ENCODE measurements around the gene KCNN3. TPM values are rescaled to one million over a fixed set of nuclear protein-coding genes. Genes with fewer than 3 reads are reported as not detected.

Gene KCNN3
- total RNA-seq, 2 experiments from 2014 or later: 0.02 to 0.14 TPM

DNA sequence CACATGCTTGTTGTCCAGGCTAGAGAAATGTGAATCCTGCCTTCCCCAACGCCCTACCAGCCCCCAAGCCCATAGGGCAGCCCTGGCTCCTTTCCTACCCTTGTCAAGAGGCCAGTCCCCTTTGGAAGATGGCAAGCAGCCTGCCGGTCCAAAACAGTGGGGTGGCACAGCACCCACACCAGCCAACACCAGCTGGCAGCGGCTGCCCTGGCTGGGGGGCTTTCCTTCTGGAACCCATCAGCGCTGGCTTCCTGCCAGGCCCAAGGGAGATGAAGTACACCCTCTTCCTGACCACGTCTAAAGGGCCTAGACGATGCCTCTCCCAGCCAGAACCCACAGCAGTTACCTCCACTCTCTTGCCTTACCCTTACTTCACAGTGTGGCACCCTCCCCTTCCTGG is 24.2 kb downstream of the KCNN3 start:
- POLR2A ChIA-PET: no interaction called here

DNA sequence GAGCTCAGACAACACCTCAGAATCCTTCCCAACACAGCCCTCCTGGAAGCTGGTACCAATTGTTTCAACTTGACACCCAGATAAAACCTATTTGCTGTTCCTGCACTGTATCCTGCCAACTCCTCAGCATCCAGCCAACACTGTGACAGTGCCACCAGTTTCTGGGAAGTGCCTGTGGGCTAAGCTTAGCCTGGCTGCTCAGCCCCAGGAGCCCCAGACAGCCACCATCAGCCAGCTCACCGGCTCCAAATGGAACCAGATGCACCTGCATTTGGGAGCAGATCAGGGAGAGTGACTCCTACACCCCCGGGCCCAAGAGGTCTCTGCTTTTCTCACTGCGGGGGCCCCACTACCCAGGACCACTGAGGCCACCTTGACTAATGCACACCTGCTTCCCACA is 24.9 kb downstream of the KCNN3 start:
- H3K4me3 Mint-ChIP-seq: no peak overlapping the region
- ChIA-PET CTCF (interaction anchor here (0.7 to 1.3 kb wide), 2 partner anchors 52 to 176 kb away, joined by 3 to 4 read pairs; no protein-coding TSS in a partner anchor), POLR2A (no interaction called here)
- peaks cover 8% of the 10 kb centered on the region for H3K27me3 Mint-ChIP-seq
- intact Hi-C loops (cut with micrococcal nuclease): no loop called here
- H3K4me1 Mint-ChIP-seq (ENCODE audit: low read depth): peaks cover 12% of the 10 kb centered on the region
- H3K36me3 Mint-ChIP-seq: no peaks in the 10 kb centered on the region
- no peak for DNase-seq
- no peak overlapping the region for H3K27ac Mint-ChIP-seq
- H3K9me3 Mint-ChIP-seq: no peaks in the 10 kb centered on the region

More for the DNA sequence above, 24.2 kb downstream of the KCNN3 start:
- CTCF ChIA-PET: no interaction called here
- Mint-ChIP-seq H3K4me3 (no peak overlapping the region), H3K27me3 (peaks cover 8% of the 10 kb centered on the region), H3K9me3 (no peaks in the 10 kb centered on the region), H3K27ac (no peak overlapping the region), H3K36me3 (no peaks in the 10 kb centered on the region), H3K4me1 (ENCODE audit: low read depth) (peaks cover 16% of the 10 kb centered on the region)
- intact Hi-C loops (cut with micrococcal nuclease): no loop called here
- no peak for DNase-seq

DNA sequence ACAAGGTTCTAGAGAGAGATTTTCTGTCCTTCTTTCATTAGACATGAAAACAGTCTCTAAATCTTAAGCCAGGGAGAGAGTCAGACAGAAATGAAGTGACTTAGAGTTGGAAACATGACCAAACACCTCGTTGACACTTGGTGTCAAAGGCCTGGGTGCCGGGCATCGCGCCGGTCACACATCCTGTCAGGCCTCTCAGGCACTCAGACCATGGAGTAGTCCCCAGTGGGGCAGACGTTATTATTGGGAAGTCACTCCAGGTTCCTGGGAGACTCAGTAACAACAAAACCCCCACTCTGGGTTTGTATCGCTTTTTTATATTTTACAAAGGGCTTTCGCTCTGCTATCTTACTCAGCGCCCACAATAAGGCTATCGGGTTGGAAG is 25.8 kb downstream of the KCNN3 start:
- H3K36me3 Mint-ChIP-seq: no peaks in the 10 kb centered on the region
- ChIA-PET CTCF (interaction anchor here (0.7 to 1.3 kb wide), 2 partner anchors 174 to 175 kb away, joined by 3 read pairs; no protein-coding TSS in a partner anchor), POLR2A (no interaction called here)
- no peak for DNase-seq
- H3K9me3 Mint-ChIP-seq: no peaks in the 10 kb centered on the region
- peaks cover 4% of the 10 kb centered on the region for H3K4me1 Mint-ChIP-seq (ENCODE audit: low read depth)
- no peak overlapping the region for H3K27ac Mint-ChIP-seq
- H3K4me3 Mint-ChIP-seq: no peak overlapping the region
- H3K27me3 Mint-ChIP-seq: peaks cover 8% of the 10 kb centered on the region
- intact Hi-C loops (cut with micrococcal nuclease): no loop called here

DNA sequence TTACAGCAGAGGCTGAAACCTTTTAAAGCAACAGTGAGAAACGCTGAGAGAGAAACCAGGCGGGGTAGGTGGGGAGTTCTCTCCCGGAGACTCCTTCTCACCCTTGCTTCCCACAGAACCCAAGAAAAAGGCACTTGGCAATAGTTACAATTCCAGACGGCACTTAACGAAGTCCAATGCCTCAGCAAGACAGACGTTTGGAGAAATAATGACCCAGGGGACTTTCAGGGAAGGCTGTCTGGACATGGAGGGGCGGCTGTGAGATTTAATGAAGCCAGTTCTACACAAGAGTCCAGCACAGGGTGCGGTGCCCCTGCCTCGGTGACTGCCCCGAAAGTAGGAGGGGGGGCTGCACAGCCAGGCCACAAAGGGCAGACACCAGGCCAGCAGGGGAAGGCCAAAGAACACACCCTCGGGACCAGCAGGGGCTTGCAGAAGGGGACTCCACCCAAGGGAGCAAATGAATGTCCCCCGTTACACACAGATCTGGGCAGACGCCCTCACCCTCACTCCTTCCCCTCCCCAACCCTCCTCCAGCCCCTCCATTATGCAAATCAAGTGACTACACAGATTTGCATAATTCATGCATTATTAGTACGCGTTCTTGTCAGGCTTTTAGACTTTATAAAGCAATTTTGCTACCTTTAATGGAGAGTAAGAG is 26.3 kb downstream of the KCNN3 start:
- CTCF ChIA-PET: interaction anchor here (1.3 kb wide), 1 partner anchor 174 kb away, joined by 5 read pairs; no protein-coding TSS in a partner anchor
- POLR2A ChIA-PET: no interaction called here

DNA sequence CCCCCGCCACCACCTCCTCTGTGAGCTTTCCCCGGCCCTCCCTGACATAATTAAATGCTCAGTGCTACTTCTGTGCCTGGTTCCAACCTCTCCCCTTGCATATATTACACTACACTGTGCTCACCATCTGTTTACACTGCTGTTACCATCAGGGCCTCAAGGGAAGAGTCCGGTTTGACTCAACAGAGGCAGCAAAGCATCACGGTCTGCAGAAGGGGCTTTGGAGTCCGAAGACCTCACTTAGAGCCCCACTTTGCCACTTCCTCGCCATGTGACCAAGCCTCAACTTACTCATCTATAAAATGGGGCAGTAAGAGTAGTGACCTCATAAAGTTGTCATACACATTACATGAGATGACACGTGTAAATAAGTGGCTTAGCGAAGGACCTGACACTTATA is 27.4 kb downstream of the KCNN3 start:
- DNase-seq: no peak
- Mint-ChIP-seq H3K27ac (no peak overlapping the region), H3K27me3 (peaks cover 1% of the 10 kb centered on the region), H3K4me1 (ENCODE audit: low read depth) (no peaks in the 10 kb centered on the region), H3K9me3 (no peaks in the 10 kb centered on the region), H3K4me3 (no peak overlapping the region), H3K36me3 (no peaks in the 10 kb centered on the region)
- intact Hi-C loops (cut with micrococcal nuclease): no loop called here
- ChIA-PET CTCF (interaction anchor here (0.5 to 1.3 kb wide), 2 partner anchors 173 to 363 kb away, joined by 3 to 5 read pairs; no protein-coding TSS in a partner anchor), POLR2A (no interaction called here)

More for the DNA sequence above, 26.3 kb downstream of the KCNN3 start:
- intact Hi-C loops (cut with micrococcal nuclease): no loop called here
- Mint-ChIP-seq H3K27ac (no peak overlapping the region), H3K9me3 (no peaks in the 10 kb centered on the region), H3K27me3 (peaks cover 7% of the 10 kb centered on the region), H3K36me3 (no peaks in the 10 kb centered on the region), H3K4me1 (ENCODE audit: low read depth) (no peaks in the 10 kb centered on the region), H3K4me3 (no peak overlapping the region)
- no peak for DNase-seq

DNA sequence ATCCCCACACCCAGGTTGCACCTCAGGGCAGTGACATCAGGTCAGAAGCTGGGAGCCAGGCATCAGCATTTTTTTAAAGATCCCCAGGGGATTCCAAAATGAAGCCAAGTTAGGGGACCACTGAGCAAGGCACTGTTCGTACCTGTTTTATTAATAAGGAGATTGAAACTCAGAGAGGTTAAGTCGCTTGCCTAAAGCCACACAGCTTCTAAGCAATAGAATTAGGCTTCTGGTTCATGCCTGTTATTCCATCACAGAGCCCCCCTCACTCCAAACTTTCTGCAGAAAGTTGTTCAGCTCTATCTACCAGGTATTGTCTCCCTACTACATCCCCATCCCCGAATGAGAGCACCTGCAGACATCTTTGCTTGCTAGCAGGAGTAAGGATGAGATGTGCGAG is 28.7 kb downstream of the KCNN3 start:
- CTCF ChIA-PET: no interaction called here
- POLR2A ChIA-PET: no interaction called here
- no peaks in the 10 kb centered on the region for H3K4me1 Mint-ChIP-seq (ENCODE audit: low read depth)
- no peak overlapping the region for H3K27ac Mint-ChIP-seq
- H3K9me3 Mint-ChIP-seq: no peaks in the 10 kb centered on the region
- no peak for DNase-seq
- no peak overlapping the region for H3K4me3 Mint-ChIP-seq
- H3K36me3 Mint-ChIP-seq: no peaks in the 10 kb centered on the region
- H3K27me3 Mint-ChIP-seq: peaks cover 1% of the 10 kb centered on the region
- intact Hi-C loops (cut with micrococcal nuclease): no loop called here

DNA sequence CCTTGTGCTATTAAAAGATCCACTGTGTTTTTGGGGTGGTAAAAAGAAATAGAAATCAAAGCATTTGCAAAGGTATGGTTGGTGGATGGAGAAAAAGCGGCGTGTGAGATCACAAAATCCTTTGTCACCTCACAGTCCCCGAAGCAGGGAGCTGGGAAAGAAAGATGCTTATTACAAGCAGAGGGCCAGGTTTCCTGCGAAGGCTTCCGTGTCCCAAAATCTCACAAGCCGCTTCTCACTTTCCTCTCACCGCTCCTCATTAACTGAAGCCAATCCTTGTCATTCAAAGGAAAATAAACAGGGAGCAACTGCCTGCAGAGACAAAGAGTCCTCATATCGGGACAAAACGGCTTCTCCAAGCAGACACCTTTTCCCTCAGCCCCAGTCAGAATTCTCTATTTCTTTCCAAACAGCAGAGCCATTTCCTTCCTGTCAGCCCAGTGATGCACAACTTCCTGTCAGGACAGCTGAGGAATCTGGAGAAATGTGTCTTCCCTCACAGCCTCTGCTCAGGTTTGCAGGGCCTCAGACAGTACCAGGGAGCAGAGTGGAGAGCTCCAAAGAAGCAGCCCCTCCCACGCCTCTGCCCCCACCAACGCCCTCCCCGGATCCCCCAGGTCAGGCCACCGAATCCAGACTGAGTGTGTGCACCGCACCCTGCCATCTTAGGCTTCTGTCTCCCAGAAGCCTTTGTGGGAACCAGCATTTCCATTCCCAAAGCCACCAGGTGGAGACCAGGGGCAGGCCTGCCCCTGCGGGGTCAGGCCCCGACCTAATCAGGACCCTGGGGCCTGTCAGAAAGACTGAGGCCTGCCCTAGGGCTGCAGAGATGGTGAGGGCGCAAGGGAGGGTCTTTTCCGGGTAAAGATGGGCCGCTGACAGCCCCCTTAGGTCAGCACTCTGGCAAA is 29.6 kb downstream of the KCNN3 start:
- POLR2A ChIA-PET: no interaction called here
- no peaks in the 10 kb centered on the region for H3K4me1 Mint-ChIP-seq (ENCODE audit: low read depth)
- H3K27ac Mint-ChIP-seq: no peak overlapping the region
- peaks cover 1% of the 10 kb centered on the region for H3K27me3 Mint-ChIP-seq
- intact Hi-C loops (cut with micrococcal nuclease): no loop called here
- H3K4me3 Mint-ChIP-seq: no peak overlapping the region
- no peak for DNase-seq
- no peaks in the 10 kb centered on the region for H3K36me3 Mint-ChIP-seq
- CTCF ChIA-PET: no interaction called here
- H3K9me3 Mint-ChIP-seq: no peaks in the 10 kb centered on the region

DNA sequence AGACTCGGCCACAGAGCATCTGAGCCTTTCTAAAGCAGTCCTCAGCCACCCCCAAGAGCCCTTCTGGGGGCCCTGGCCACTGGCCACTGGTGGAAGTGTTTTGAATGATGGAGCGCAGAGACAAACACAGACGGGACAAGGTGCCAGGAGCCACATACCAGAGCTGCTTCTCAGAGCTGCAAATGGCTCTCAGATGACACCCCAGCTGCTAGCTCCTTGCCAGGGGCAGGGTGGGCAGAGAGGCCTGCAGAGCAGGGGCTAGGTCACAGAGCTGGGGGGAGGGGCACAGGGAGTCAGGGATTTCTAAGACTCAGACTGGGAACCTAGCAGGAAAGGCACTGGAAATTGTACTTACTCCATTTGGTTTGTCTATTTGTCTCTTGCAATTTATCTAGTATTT is 30.4 kb downstream of the KCNN3 start:
- Mint-ChIP-seq H3K9me3 (no peaks in the 10 kb centered on the region), H3K36me3 (no peaks in the 10 kb centered on the region), H3K4me1 (ENCODE audit: low read depth) (no peaks in the 10 kb centered on the region), H3K27ac (no peak overlapping the region), H3K4me3 (no peak overlapping the region), H3K27me3 (peaks cover 1% of the 10 kb centered on the region)
- no peak for DNase-seq
- CTCF ChIA-PET: interaction anchor here (1.2 kb wide), 1 partner anchor 280 kb away, joined by 3 read pairs; no protein-coding TSS in a partner anchor
- POLR2A ChIA-PET: no interaction called here
- intact Hi-C loops (cut with micrococcal nuclease): no loop called here

DNA sequence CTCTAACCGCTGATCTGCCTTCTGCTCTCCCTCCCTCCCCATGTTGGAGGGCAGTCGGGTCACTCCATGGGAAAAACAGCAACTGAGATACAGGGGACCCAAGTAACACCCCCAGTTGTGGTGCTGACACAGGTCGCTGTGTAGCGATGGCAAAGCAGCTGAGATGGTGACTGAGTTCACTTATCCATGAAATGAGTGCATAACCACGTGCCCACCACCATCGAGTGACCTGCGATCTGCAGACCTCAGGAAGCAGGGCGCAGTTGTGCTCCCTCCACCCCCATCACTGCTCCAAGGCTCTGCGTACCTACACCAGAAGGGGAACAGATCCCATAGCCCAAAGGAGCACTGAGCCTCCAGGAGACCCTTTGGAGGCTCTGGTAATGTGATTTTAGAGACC is 31.1 kb downstream of the KCNN3 start:
- CTCF ChIA-PET: interaction anchor here (1.0 to 1.2 kb wide), 2 partner anchors 78 to 279 kb away, joined by 3 to 4 read pairs; no protein-coding TSS in a partner anchor
- DNase-seq: no peak
- POLR2A ChIA-PET: no interaction called here
- peaks cover 1% of the 10 kb centered on the region for H3K27me3 Mint-ChIP-seq
- H3K27ac Mint-ChIP-seq: no peak overlapping the region
- H3K4me3 Mint-ChIP-seq: no peak overlapping the region
- no peaks in the 10 kb centered on the region for H3K4me1 Mint-ChIP-seq (ENCODE audit: low read depth)
- no peaks in the 10 kb centered on the region for H3K36me3 Mint-ChIP-seq
- intact Hi-C loops (cut with micrococcal nuclease): no loop called here
- no peaks in the 10 kb centered on the region for H3K9me3 Mint-ChIP-seq

DNA sequence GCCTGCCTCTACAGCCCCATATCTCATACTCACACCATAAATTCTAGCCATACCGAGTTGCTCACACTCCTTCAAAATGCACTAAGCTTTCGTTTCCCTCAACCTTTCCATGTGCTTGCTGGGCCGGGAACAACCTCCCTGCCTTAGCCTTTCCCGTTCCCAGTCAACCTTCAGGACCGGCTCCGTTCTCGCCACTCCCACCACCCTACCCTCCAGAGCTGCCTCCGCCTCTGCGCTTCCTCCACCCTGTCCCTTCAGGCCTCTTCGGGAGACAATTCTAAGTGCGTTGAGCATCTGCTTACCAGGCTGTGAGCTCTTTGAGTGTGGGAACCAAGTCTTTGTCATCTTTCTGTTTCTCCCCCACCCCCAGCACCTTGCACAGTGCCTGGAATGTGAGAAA is 31.6 kb downstream of the KCNN3 start:
- CTCF ChIA-PET: interaction anchor here (1.0 to 1.2 kb wide), 2 partner anchors 78 to 279 kb away, joined by 3 to 4 read pairs; no protein-coding TSS in a partner anchor
- POLR2A ChIA-PET: no interaction called here
- Mint-ChIP-seq H3K9me3 (no peaks in the 10 kb centered on the region), H3K27ac (no peak overlapping the region), H3K4me3 (no peak overlapping the region), H3K4me1 (ENCODE audit: low read depth) (no peaks in the 10 kb centered on the region), H3K27me3 (peaks cover 1% of the 10 kb centered on the region), H3K36me3 (no peaks in the 10 kb centered on the region)
- intact Hi-C loops (cut with micrococcal nuclease): no loop called here
- DNase-seq: no peak

DNA sequence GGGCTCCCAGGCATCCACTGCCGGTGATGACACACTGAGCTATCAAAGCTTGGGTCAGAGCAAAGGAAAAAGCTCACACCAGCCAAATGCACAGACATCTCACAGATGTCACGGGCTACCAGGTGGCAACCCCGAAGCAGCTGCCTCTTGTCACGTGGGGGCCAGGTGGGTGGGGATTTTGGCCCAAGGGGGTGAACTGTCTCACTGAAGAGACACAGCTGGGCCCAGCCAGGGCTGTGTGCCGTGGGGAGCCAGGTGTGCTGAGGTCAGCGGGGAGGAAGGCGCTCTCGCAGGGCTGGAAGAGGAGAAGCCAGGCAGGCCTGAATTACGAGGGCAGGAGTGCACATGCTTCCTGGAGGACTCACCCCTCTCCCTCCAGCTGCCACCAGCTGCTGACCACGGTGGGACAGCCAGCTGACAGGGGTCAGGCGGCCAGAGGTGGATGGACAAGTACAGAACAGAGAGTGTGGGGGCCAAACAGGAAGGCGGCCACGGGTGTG is 32.4 kb downstream of the KCNN3 start:
- DNase-seq: no peak
- CTCF ChIA-PET: no interaction called here
- Mint-ChIP-seq H3K27ac (no peak overlapping the region), H3K27me3 (peaks cover 1% of the 10 kb centered on the region), H3K4me3 (no peak overlapping the region), H3K9me3 (no peaks in the 10 kb centered on the region), H3K4me1 (ENCODE audit: low read depth) (no peaks in the 10 kb centered on the region), H3K36me3 (no peaks in the 10 kb centered on the region)
- POLR2A ChIA-PET: no interaction called here
- intact Hi-C loops (cut with micrococcal nuclease): no loop called here

DNA sequence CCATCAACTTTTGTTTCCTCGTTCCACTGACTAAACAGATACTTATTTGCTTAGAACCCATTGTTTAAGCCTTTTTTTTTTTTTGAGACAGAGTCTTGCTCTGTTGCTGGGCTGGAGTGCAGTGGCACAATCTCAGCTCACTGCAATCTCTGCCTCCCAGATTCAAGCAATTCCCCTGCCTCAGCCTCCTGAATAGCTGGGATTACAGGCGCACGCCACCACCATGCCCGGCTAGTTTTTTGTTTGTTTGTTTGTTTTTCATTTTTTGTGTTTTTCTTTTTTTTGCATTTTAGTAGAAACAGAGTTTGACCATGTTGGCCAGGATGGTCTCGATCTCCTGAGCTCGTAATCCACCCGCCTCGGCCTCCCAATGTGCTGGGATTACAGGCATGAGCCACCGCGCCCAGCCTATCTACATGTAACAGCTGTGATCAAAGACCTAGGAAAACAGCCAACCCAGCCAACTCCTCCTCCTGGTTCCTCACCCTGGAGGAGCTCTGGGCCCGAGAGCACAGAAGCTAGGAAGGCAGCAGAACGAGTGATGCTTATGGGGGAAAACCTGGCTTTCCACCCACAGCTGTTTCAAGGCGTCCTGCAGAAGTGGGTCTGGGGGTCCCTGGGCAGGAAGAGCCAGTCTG is 32.9 kb downstream of the KCNN3 start:
- no peak overlapping the region for H3K4me3 Mint-ChIP-seq
- H3K4me1 Mint-ChIP-seq (ENCODE audit: low read depth): no peaks in the 10 kb centered on the region
- peaks cover 1% of the 10 kb centered on the region for H3K27me3 Mint-ChIP-seq
- intact Hi-C loops (cut with micrococcal nuclease): no loop called here
- H3K36me3 Mint-ChIP-seq: no peaks in the 10 kb centered on the region
- no peak for DNase-seq
- H3K27ac Mint-ChIP-seq: no peak overlapping the region
- CTCF ChIA-PET: no interaction called here
- H3K9me3 Mint-ChIP-seq: no peaks in the 10 kb centered on the region
- POLR2A ChIA-PET: no interaction called here

Data from activated CD4-positive, alpha-beta memory T cell treated with anti-CD3 and anti-CD28 coated beads for 36 hours (primary cell).